Loucy (cell line): ENCODE data around the gene PLA2G4D.

Experiments used
- H2AFZ ChIP-seq: fragments of 200-600 bp; sonication (generic); 2 replicates; pipeline ENCODE4 v1.6.0; 2016; ENCODE audit warnings: antibody characterized with exemption, mild to moderate bottlenecking, low read length, moderate library complexity
- H3F3A ChIP-seq: fragments of 200-600 bp; 2 replicates; pipeline ENCODE4 v1.6.0; 2016; ENCODE audit warnings: antibody characterized with exemption, low read depth, mild to moderate bottlenecking
- H3K27me3 ChIP-seq: fragments of 200-600 bp; sonication (generic); 2 replicates; pipeline ENCODE4 v1.6.1; 2014; ENCODE audit warnings: low read length, mild to moderate bottlenecking; ENCODE audit not compliant: insufficient read depth, poor library complexity, severe bottlenecking
- H3K36me3 ChIP-seq: fragments of 200-600 bp; sonication (generic); 2 replicates; pipeline ENCODE4 v1.6.1; 2016; ENCODE audit warnings: low read length; ENCODE audit not compliant: insufficient read depth
- H3K4me1 ChIP-seq: fragments of 200-600 bp; sonication (generic); 2 replicates; pipeline ENCODE4 v1.5.1; 2014; ENCODE audit warnings: low read length, mild to moderate bottlenecking; ENCODE audit not compliant: insufficient read depth, poor library complexity, severe bottlenecking
- H3K4me2 ChIP-seq: fragments of 200-600 bp; sonication (generic); 2 replicates; pipeline ENCODE4 v1.6.0; 2014; ENCODE audit warnings: antibody characterized with exemption, low read length, low read depth, mild to moderate bottlenecking; ENCODE audit not compliant: poor library complexity, severe bottlenecking
- H3K4me3 ChIP-seq: fragments of 200-600 bp; sonication (generic); 2 replicates; pipeline ENCODE4 v1.5.1; 2014; ENCODE audit warnings: low read length, mild to moderate bottlenecking, mixed read lengths; ENCODE audit not compliant: poor library complexity, severe bottlenecking
- H3K79me2 ChIP-seq: fragments of 200-600 bp; sonication (generic); 2 replicates; pipeline ENCODE4 v1.6.1; 2014; ENCODE audit warnings: low read length; ENCODE audit not compliant: insufficient read depth
- H3K9ac ChIP-seq: fragments of 200-600 bp; sonication (generic); 2 replicates; pipeline ENCODE4 v1.6.0; 2014; ENCODE audit warnings: mild to moderate bottlenecking, low read depth, low read length, moderate library complexity; ENCODE audit not compliant: poor library complexity, severe bottlenecking
- H3K9me2 ChIP-seq: fragments of 200-600 bp; sonication (generic); replicated peaks from 2 replicates; pipeline ENCODE4 v1.6.1; 2016; ENCODE audit warnings: low read depth, low read length, mixed read lengths
- H3K9me3 ChIP-seq: fragments of 200-600 bp; sonication (generic); 2 replicates; pipeline ENCODE4 v1.6.1; 2014; ENCODE audit warnings: mild to moderate bottlenecking, antibody characterized with exemption, low read length, low read depth; ENCODE audit not compliant: insufficient read depth
- H4K20me1 ChIP-seq: fragments of 200-600 bp; sonication (generic); 2 replicates; pipeline ENCODE4 v1.6.0; 2014; ENCODE audit warnings: antibody characterized with exemption, low read length, mild to moderate bottlenecking; ENCODE audit not compliant: insufficient read depth, poor library complexity, severe bottlenecking
- CTCF ChIP-seq: fragments of 200-600 bp; sonication (generic); conservative IDR thresholded peaks from 2 replicates; pipeline ENCODE4 v1.5.1; 2014; ENCODE audit warnings: mild to moderate bottlenecking, antibody characterized with exemption, low read length
- EZH2phosphoT487 ChIP-seq: fragments of 200-600 bp; IDR thresholded peaks from 2 replicates; pipeline ENCODE4 v1.6.1; 2018; ENCODE audit warnings: antibody characterized with exemption, mild to moderate bottlenecking, moderate library complexity, borderline replicate concordance

PLA2G4D gene

GRCh38 chr15:42136513-42136912 lies 42.2 kb upstream of the PLA2G4D start:
- Histone ChIP-seq H2AFZ (no peak overlapping the region), H3K9ac (no peak overlapping the region), H3F3A (no peaks in the 10 kb centered on the region), H3K4me3 (no peak overlapping the region), H3K4me2 (no peak overlapping the region), H3K4me1 (no peaks in the 10 kb centered on the region), H3K79me2 (no peaks in the 10 kb centered on the region), H3K9me3 (no peaks in the 10 kb centered on the region), H3K27me3 (no peaks in the 10 kb centered on the region), H3K36me3 (no peaks in the 10 kb centered on the region), H4K20me1 (no peaks in the 10 kb centered on the region), H3K9me2 (no peaks in the 10 kb centered on the region)
- TF ChIP-seq EZH2phosphoT487 = no peak
- no peak for TF ChIP-seq CTCF

- TF ChIP-seq EZH2phosphoT487 = no peak
- no peak for TF ChIP-seq CTCF
- H3K27me3 ChIP-seq = no peaks in the 10 kb centered on the region
- H3K9me2 ChIP-seq = no peaks in the 10 kb centered on the region
- H4K20me1 ChIP-seq = no peaks in the 10 kb centered on the region
- H3K79me2 ChIP-seq = no peaks in the 10 kb centered on the region
- no peak overlapping the region for H3K9ac ChIP-seq
- H3K4me2 ChIP-seq = no peak overlapping the region
- H2AFZ ChIP-seq = no peak overlapping the region
- H3K4me3 ChIP-seq = no peak overlapping the region
- H3F3A ChIP-seq = no peaks in the 10 kb centered on the region
- no peaks in the 10 kb centered on the region for H3K36me3 ChIP-seq
- no peaks in the 10 kb centered on the region for H3K9me3 ChIP-seq
- H3K4me1 ChIP-seq = no peaks in the 10 kb centered on the region
These were observed 41.0 kb upstream of the PLA2G4D start for GRCh38 chr15:42135351-42135750.

GRCh38 chr15:42134617-42135245 lies 40.4 kb upstream of the PLA2G4D start:
- Histone ChIP-seq H3K79me2 (no peaks in the 10 kb centered on the region), H3K4me3 (no peak overlapping the region), H3K4me1 (no peaks in the 10 kb centered on the region), H3F3A (no peaks in the 10 kb centered on the region), H3K36me3 (no peaks in the 10 kb centered on the region), H3K9me3 (no peaks in the 10 kb centered on the region), H3K27me3 (no peaks in the 10 kb centered on the region), H4K20me1 (no peaks in the 10 kb centered on the region), H3K9ac (no peak overlapping the region), H3K9me2 (no peaks in the 10 kb centered on the region), H2AFZ (peak overlapping the region; percentile 82; the same call in 1 of the 2 replicates), H3K4me2 (no peak overlapping the region)
- no peak for TF ChIP-seq EZH2phosphoT487
- no peak for TF ChIP-seq CTCF
